Esophagus squamous epithelium (tissue), 4 donors: ENCODE measurements around the gene CRYAA.
"Not testable (repeated sequence)": the region's sequence is repeated elsewhere in the genome, so short reads cannot be mapped to it uniquely, and the experiment has no call there.

ENCODE experiments used
- CTCF ChIP-seq, 6 experiments: fragments of 450-650 bp in 4 of 6; fragments of 200-600 bp in 2 of 6; sonication (generic) in 2 of 6; IDR thresholded peaks; one replicate each; pipeline ENCODE4 v1.5.1; 2016 to 2019; ENCODE audit warnings: antibody characterized with exemption in 6 of 6, mild to moderate bottlenecking in 4 of 6, moderate library complexity in 4 of 6
- POLR2A ChIP-seq, 4 donors: fragments of 450-650 bp; IDR thresholded peaks; one replicate each; pipeline ENCODE4 v1.6.1; 2017; ENCODE audit warnings: antibody characterized with exemption in 4 of 4, mild to moderate bottlenecking in 4 of 4, moderate library complexity in 3 of 4

GRCh38 chr21:43177043-43177906, 8.5 kb downstream of the CRYAA start:
- not testable (repeated sequence) for TF ChIP-seq CTCF, POLR2A (IDR thresholded peaks at IDR 0.05)
